HuH-7.5 (cell line): ENCODE results near the gene ZNF277.
"Not testable (repeated sequence)": the region's sequence is repeated elsewhere in the genome, so short reads cannot be mapped to it uniquely, and the experiment has no call there.

Source experiments
- DNase-seq: peaks from one replicate; pipeline ENCODE4 v3.0.0; 2011; ENCODE audit warnings: low spot score

ZNF277 gene

GRCh38 chr7:112293416-112293815 lies 86.9 kb downstream of the ZNF277 start:
- DNase-seq, result no peak

GRCh38 chr7:112296432-112296831 lies 89.9 kb downstream of the ZNF277 start:
- DNase-seq, result no peak

GRCh38 chr7:112297681-112298080 lies 91.2 kb downstream of the ZNF277 start:
- no peak for DNase-seq

- no peak for DNase-seq
These were observed 92.1 kb downstream of the ZNF277 start for GRCh38 chr7:112298543-112299100.

GRCh38 chr7:112300072-112300471 lies 93.6 kb downstream of the ZNF277 start:
- DNase-seq, result no peak

- no peak for DNase-seq
These were observed 94.4 kb downstream of the ZNF277 start for GRCh38 chr7:112300831-112301407.

GRCh38 chr7:112302566-112302965 lies 96.1 kb downstream of the ZNF277 start:
- DNase-seq, result no peak

GRCh38 chr7:112306903-112307302 lies 100.4 kb downstream of the ZNF277 start:
- DNase-seq, result no peak

- DNase-seq, result no peak
These were observed 101.0 kb downstream of the ZNF277 start for GRCh38 chr7:112307506-112307905.

GRCh38 chr7:112308974-112309373 lies 102.5 kb downstream of the ZNF277 start:
- no peak for DNase-seq

- not testable (repeated sequence) for DNase-seq
These were observed 110.3 kb downstream of the ZNF277 start for GRCh38 chr7:112316803-112317202.

GRCh38 chr7:112322070-112322469 lies 115.6 kb downstream of the ZNF277 start:
- no peak for DNase-seq

- no peak for DNase-seq
These were observed 121.1 kb downstream of the ZNF277 start for GRCh38 chr7:112327566-112327965.

GRCh38 chr7:112331492-112331891 lies 125.0 kb downstream of the ZNF277 start:
- no peak for DNase-seq

GRCh38 chr7:112334366-112334765 lies 127.9 kb downstream of the ZNF277 start:
- no peak for DNase-seq

- DNase-seq, result no peak
These were observed 129.8 kb downstream of the ZNF277 start for GRCh38 chr7:112336261-112336660.

- DNase-seq, result no peak
These were observed 130.6 kb downstream of the ZNF277 start for GRCh38 chr7:112336936-112337576.

GRCh38 chr7:112337892-112338291 lies 131.4 kb downstream of the ZNF277 start:
- no peak for DNase-seq

GRCh38 chr7:112338786-112339185 lies 132.3 kb downstream of the ZNF277 start:
- DNase-seq, result no peak

- DNase-seq, result no peak
These were observed 135.0 kb downstream of the ZNF277 start for GRCh38 chr7:112341464-112341863.

- DNase-seq, result no peak
These were observed 140.0 kb downstream of the ZNF277 start for GRCh38 chr7:112346381-112347060.

GRCh38 chr7:112347088-112347487 lies 140.6 kb downstream of the ZNF277 start:
- no peak for DNase-seq

- DNase-seq, result no peak
These were observed 144.1 kb downstream of the ZNF277 start for GRCh38 chr7:112350585-112350984.
